ENCODE results near the gene IFIT1B. TPM values are rescaled to one million over a fixed set of nuclear protein-coding genes. Genes with fewer than 3 reads are reported as not detected.
"Not testable (repeated sequence)": the region's sequence is repeated elsewhere in the genome, so short reads cannot be mapped to it uniquely, and the experiment has no call there.

Gene IFIT1B
- total RNA-seq, 1 donor from 2014 or later: not detected

DNA sequence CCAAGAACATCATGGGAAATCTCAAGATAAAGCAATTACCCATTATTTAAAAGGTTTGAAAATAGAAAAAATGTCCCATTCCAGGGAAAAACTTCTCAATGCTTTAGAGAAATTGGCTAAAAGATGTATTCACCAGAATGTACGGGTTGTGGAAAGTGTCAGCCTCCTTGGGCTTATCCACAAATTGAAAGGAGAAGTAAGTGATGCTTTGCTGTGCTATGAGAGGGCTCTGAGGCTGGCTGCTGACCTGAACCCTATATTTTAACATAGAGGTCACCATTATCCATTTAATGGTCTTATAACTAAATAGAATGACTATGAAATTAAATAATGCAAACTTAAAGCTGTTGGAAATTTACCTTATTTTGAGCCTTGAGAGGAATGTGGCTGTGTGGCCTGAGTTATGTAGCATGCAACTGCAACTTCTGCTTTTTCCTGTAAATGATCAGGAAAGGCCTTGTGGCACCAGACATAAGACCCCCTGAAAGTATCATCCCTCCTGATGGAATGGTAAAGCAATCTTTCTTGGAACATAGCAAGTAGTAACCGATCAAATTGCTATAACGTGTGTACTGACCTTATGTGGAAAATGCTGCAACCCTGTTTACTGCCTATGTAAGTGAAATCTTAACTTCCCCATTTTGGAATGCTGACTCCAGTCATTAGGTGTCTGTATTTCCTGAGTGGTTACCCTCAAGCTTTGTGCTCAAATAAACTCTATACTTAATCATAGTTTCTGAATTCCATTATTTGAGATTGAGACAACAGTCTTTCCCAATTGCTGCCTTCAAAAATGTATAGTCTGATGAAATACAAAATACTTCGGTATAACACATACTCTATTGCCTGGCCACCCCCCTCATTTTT lies 6.9 kb downstream of the IFIT1B start:
- DNase-seq: no peak

GRCh38 chr10:89388806-89389205 lies 10.9 kb downstream of the IFIT1B start:
- DNase-seq: no peak

DNA sequence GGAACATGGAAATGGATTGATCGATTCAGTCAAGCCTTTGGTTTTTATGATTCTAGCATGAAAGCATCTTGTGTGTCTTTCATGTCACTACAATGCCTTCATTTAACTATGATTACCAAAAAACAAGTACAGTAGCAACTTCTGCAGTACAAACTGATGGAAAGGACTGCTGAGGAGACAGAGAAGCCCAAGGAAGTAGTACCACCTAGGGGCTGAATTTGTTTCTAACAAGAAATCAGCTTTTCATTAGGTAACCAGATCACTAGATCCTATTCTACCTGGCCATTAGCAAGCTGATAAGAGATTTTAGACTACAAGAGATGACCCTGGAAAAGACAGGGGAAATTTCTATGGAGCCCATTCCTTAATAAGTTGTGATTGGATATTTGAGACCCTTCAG lies 11.4 kb downstream of the IFIT1B start:
- peak; percentile 43 for DNase-seq

- DNase-seq: peak; percentile 9
These were observed 12.8 kb downstream of the IFIT1B start for GRCh38 chr10:89390476-89391225.

DNA sequence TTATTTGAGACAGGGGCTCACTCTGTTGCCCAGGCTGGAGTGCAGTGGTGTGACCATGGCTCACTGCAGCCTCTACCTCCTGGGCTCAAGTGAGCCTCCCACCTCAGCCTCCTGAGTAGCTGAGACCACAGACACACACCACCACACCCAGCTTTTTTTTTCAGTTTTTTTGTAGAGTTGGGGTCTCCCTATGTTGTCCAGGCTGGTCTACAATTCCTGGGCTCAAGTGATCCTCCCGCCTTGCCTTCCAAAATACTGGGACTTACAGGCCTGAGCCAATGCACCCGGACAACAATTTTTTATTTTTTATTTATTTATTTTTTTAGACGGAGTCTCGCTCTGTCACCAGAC lies 13.3 kb downstream of the IFIT1B start:
- not testable (repeated sequence) for DNase-seq

DNA sequence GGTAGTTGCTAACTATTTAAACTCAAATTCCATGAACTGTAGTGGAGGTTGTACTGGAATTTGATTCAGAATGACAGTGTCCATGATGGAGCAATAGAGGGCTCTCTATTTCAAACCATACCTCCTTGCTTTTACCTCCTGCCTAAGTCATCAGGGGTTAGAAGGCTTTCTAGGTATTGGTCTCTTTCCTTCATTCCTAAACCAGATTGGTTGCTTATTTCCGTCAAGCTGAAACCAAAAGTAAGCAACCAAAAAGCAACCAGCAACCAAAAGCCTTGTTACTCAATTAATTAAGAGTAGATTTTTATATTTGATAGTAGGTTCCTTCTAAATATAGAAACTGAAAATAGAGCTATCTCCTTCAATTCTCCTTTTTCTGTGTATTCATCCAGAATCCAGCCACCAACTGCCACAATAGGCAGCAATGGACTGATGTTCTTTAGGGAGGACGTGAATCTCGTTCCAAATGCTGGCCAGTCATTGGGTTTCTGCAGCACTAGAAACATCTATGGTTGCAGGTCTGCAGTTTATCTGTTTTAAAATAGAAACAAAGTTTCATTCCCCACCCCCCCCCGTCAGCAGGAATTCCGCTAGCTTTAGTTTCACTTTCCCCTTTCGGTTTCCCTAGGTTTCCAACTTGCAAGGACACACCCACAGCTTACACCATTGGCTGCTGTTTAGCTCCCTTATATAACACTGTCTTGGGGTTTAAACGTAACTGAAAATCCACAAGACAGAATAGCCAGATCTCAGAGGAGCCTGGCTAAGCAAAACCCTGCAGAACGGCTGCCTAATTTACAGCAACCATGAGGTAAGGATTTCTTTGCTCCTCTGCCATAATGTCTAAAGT lies 14.3 kb downstream of the IFIT1B start, which contains the start of gene IFIT1:
IFIT1 (plus strand) TSS at position 717 of the 850 bp plus-strand sequence; CDS start at position 807, 90 bp downstream.
- DNase-seq: peak; percentile 87

DNA sequence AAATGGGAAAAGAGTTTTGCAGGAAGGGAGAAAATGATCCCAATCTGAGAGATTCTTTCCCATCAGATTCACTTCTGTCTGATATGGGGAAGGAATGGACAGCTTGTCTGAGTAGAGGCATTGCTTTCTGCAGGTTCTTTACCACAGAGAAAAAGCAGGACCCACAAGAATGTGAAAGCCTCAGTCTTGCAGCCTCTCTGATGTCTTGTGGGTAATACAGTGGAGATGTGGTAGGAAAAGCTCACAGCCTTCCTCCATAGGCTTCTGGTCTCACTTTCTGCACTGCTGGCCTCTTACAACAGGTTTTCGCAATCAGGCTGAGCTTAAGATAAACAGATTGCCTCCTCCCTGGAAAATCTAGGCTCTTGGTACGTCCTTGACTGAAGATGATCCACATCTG lies 15.1 kb downstream of the IFIT1B start:
- DNase-seq: no peak

- no peak for DNase-seq
These were observed 16.0 kb downstream of the IFIT1B start for GRCh38 chr10:89393898-89394297.

- DNase-seq: no peak
These were observed 17.3 kb downstream of the IFIT1B start for GRCh38 chr10:89395141-89395540.

DNA sequence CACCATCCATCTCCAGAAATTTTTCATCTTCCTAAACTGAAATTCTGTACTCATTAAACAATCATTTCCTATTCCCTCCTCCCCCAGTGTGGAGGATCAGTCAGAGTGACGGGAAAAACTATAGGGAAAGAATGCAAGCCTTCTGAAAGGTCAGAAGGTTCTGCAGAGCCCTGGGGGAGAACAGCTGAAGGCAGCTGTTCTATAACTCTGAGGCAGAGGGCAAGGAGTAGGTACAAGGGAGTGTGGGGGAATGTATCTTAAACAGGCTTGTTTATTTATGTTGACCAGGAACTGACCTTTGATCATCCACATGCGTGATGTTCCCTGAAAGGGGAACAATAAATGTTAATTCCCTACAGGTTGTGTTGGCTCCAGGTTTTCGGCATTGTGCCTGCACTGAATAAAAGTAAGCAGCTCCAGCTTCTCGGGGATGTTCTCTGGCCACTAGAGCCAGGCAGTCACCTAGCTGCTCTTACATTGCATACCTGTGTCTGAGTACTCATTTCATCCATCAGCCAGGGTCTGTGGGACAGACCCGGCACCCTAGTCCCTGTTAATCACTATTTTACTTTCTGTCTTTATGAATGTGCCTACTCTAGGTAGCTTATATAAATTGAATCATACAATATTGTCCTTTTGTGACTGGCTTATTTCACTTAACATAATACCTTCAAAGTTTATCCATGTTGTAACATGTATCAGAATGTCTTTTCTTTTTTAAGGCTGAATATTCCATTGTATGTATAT lies 20.3 kb downstream of the IFIT1B start:
- DNase-seq: no peak

GRCh38 chr10:89399956-89400355 lies 22.1 kb downstream of the IFIT1B start:
- DNase-seq: no peak

- no peak for DNase-seq
These were observed 25.2 kb downstream of the IFIT1B start for GRCh38 chr10:89403043-89403442.

GRCh38 chr10:89404104-89405047 lies 26.5 kb downstream of the IFIT1B start:
- DNase-seq: no peak

- not testable (repeated sequence) for DNase-seq
These were observed 28.3 kb downstream of the IFIT1B start for GRCh38 chr10:89406178-89406577.

- not testable (repeated sequence) for DNase-seq
These were observed 29.9 kb downstream of the IFIT1B start for GRCh38 chr10:89407792-89408191.

DNA sequence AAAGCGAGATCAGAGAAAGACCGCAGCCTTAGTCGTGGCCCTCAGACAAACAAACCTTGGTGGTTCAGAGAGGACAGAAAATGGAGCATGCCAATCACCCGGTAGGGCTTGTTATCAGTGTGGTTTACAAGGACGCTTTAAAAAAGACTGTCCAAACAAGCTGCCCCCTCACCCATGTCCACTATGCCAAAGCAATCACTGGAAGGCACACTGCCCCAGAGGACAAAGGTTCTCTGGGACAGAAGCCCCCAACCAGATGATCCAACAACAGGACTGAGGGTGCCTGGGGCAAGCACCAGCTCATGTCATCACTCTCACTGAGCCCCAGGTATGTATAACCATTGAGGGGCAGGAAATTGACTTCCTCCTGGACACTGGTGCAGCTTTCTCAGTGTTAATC lies 31.4 kb downstream of the IFIT1B start:
- DNase-seq: not testable (repeated sequence)

- not testable (repeated sequence) for DNase-seq
These were observed 32.7 kb downstream of the IFIT1B start for GRCh38 chr10:89410551-89410950.

DNA sequence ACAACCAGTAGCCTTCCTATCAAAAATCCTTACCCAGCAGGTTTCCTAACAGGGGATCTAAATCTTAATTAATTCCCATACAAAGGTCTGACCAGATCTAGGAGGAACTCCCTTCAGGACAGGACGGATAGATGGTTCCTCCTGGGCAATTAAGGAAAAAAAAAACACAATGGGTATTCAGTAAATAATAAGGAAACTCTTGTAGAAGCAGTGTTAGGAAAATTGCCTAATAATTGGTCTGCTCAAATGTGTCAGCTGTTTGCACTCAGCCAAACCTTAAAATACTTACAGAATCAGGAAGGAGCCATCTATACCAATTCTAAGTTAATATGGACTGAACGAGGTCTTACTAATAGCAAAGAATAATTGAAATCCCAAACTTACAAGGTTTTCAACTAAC lies 33.3 kb downstream of the IFIT1B start:
- DNase-seq: not testable (repeated sequence)

GRCh38 chr10:89412276-89412675 lies 34.4 kb downstream of the IFIT1B start:
- not testable (repeated sequence) for DNase-seq

DNA sequence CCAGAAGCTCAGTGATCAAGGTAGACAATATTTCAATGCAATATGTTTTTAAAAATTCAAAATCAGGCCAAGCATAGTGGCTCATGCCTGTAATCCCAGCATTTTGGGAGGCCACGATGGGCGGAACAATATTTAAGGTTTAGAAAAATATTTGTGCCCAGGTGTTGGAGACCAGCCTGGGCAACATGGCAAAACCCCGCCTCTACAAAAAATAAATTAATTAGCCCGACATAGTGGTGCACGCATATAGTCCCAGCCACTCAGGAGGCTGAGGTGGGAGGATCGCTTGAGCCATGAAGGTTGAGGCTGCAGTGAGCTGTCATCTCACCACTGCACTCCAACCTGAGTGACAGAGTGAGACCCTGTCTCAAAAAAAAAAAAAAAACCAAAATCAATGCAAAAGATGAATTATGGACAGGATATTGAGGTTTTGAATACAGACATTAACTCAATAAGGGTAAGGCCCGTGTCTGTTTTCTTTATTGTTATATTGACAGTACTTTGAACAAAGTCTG lies 35.6 kb downstream of the IFIT1B start:
- no peak for DNase-seq

Measured in dermis blood vessel endothelial cell (primary cell).